HG03066 (cell line): ENCODE data around the gene DIS3L.
A peak's percentile ranks its signal among the peaks of the same experiment; 100 is the strongest.
"Not testable (repeated sequence)": the region's sequence is repeated elsewhere in the genome, so short reads cannot be mapped to it uniquely, and the experiment has no call there.

ENCODE experiments used
- ATAC-seq: cut with Tn5 transposase; IDR thresholded peaks from one replicate; pipeline ENCODE4 v1.9.1; 2021; ENCODE audit warnings: low read depth; ENCODE audit not compliant: unreplicated experiment

The DIS3L gene

GRCh38 chr15:66308531-66308930, 15.2 kb downstream of the DIS3L start:
- ATAC-seq = no peak

GRCh38 chr15:66309828-66310227, 16.5 kb downstream of the DIS3L start:
- ATAC-seq = no peak

GRCh38 chr15:66310786-66311185, 17.4 kb downstream of the DIS3L start:
- no peak for ATAC-seq

GRCh38 chr15:66312144-66312543, 18.8 kb downstream of the DIS3L start:
- ATAC-seq = no peak

GRCh38 chr15:66323312-66323928, 30.1 kb downstream of the DIS3L start:
- ATAC-seq = no peak

- no peak for ATAC-seq
These were observed 32.7 kb downstream of the DIS3L start for GRCh38 chr15:66326051-66326450.

GRCh38 chr15:66327736-66328135, 34.4 kb downstream of the DIS3L start:
- no peak for ATAC-seq

GRCh38 chr15:66328771-66329170, 35.4 kb downstream of the DIS3L start:
- ATAC-seq = no peak

- not testable (repeated sequence) for ATAC-seq
These were observed 55.2 kb downstream of the DIS3L start for GRCh38 chr15:66348530-66348929.

- no peak for ATAC-seq
These were observed 62.6 kb downstream of the DIS3L start for GRCh38 chr15:66356077-66356358.

GRCh38 chr15:66356359-66357236, 63.2 kb downstream of the DIS3L start, which contains the start of gene TIPIN:
TSS of gene TIPIN (minus strand) at chr15:66356685. CDS start at chr15:66352947, 3,738 bp downstream.
- ATAC-seq = peak; percentile 94

- no peak for ATAC-seq
These were observed 66.4 kb downstream of the DIS3L start for GRCh38 chr15:66359740-66360139.

- not testable (repeated sequence) for ATAC-seq
These were observed 68.5 kb downstream of the DIS3L start for GRCh38 chr15:66361745-66362460.

- ATAC-seq = no peak
These were observed 69.4 kb downstream of the DIS3L start for GRCh38 chr15:66362776-66363175.

- no peak for ATAC-seq
These were observed 71.7 kb downstream of the DIS3L start for GRCh38 chr15:66364944-66365528.

- ATAC-seq = no peak
These were observed 76.6 kb downstream of the DIS3L start for GRCh38 chr15:66369773-66370651.

GRCh38 chr15:66374179-66374578, 80.8 kb downstream of the DIS3L start:
- ATAC-seq = no peak

GRCh38 chr15:66378814-66379430, 85.6 kb downstream of the DIS3L start:
- ATAC-seq = no peak

GRCh38 chr15:66381376-66381775, 88.0 kb downstream of the DIS3L start:
- not testable (repeated sequence) for ATAC-seq
